GM12892 (cell line): Measurements from ENCODE around the gene PCDHA7.

Experiments used
- POLR2A ChIP-seq: IDR thresholded peaks from 2 replicates; pipeline ENCODE4 v1.6.1; 2011; ENCODE audit warnings: low read depth, low read length, control low read depth
- POLR2AphosphoS5 ChIP-seq: IDR thresholded peaks from 2 replicates; pipeline ENCODE4 v1.6.1; 2011; ENCODE audit warnings: low read depth, low read length, control low read depth

- no peak for TF ChIP-seq POLR2A
- no peak for TF ChIP-seq POLR2AphosphoS5
Measured at GRCh38 chr5:140875085-140876065, 41.3 kb downstream of the PCDHA7 start, which contains the start of gene PCDHA12.
